DND-41 (cell line): ENCODE data around the gene KCTD21.

Source experiments
- ATAC-seq: fragments of 200-7000 bp; cut with Tn5 transposase; 3 replicates; pipeline ENCODE4 v1.9.1; 2021; ENCODE audit warnings: low read depth; ENCODE audit not compliant: insufficient read depth
- DNase-seq: peaks from one replicate; pipeline ENCODE4 v3.0.0-alpha.2; 2020
- H2AFZ ChIP-seq: 2 replicates; pipeline ENCODE4 v1.6.0; 2012; ENCODE audit warnings: low read depth, low read length
- H3K27ac ChIP-seq: 2 replicates; pipeline ENCODE4 v1.5.1; 2012; ENCODE audit warnings: low read length, inconsistent platforms
- H3K27me3 ChIP-seq: fragments of 200-600 bp; sonication (generic); 2 replicates; pipeline ENCODE4 v1.6.0; 2012; ENCODE audit warnings: low read length, mild to moderate bottlenecking, inconsistent platforms; ENCODE audit not compliant: insufficient read depth, poor library complexity
- H3K36me3 ChIP-seq: 2 replicates; pipeline ENCODE4 v1.5.1; 2012; ENCODE audit warnings: low read length, inconsistent platforms; ENCODE audit not compliant: insufficient read depth
- H3K4me1 ChIP-seq: 2 replicates; pipeline ENCODE4 v1.5.1; 2012; ENCODE audit warnings: mild to moderate bottlenecking, low read length; ENCODE audit not compliant: insufficient read depth
- H3K4me2 ChIP-seq: 2 replicates; pipeline ENCODE4 v1.6.0; 2012; ENCODE audit warnings: mild to moderate bottlenecking, moderate library complexity, low read length, inconsistent platforms; ENCODE audit not compliant: insufficient read depth
- H3K4me3 ChIP-seq, 2 experiments: fragments of 200-600 bp in 1 of 2; shearing (Covaris generic) in 1 of 2; 2 replicates each; pipeline ENCODE4 v1.5.1; 2012 to 2016; ENCODE audit warnings: inconsistent platforms in 2 of 2, low read length in 2 of 2, mild to moderate bottlenecking in 2 of 2, low read depth in 1 of 2, moderate library complexity in 1 of 2
- H3K79me2 ChIP-seq: 2 replicates; pipeline ENCODE4 v1.6.0; 2012; ENCODE audit warnings: low read length, inconsistent platforms; ENCODE audit not compliant: insufficient read depth
- H3K9ac ChIP-seq: 2 replicates; pipeline ENCODE4 v1.6.0; 2012; ENCODE audit warnings: low read depth, mild to moderate bottlenecking, inconsistent platforms, low read length, moderate library complexity
- H3K9me3 ChIP-seq: 2 replicates; pipeline ENCODE4 v1.5.1; 2012; ENCODE audit warnings: low read length, moderate library complexity, mild to moderate bottlenecking, inconsistent platforms; ENCODE audit not compliant: insufficient read depth, severe bottlenecking
- H4K20me1 ChIP-seq: 2 replicates; pipeline ENCODE4 v1.6.0; 2012; ENCODE audit warnings: low read length; ENCODE audit not compliant: insufficient read depth
- EZH2 ChIP-seq: IDR thresholded peaks from 3 replicates; pipeline ENCODE4 v1.6.1; 2012; ENCODE audit warnings: borderline replicate concordance, low read depth, mild to moderate bottlenecking, moderate library complexity, low read length, inconsistent platforms; ENCODE audit not compliant: severe bottlenecking
- TF ChIP-seq, protein P1 (sequence below): IDR thresholded peaks from 2 replicates; pipeline ENCODE4 v1.5.1; 2012; ENCODE audit warnings: borderline replicate concordance, low read length, moderate library complexity, mild to moderate bottlenecking; ENCODE audit not compliant: poor library complexity, severe bottlenecking; ENCODE audit errors: extremely low read depth

Gene KCTD21

DNA sequence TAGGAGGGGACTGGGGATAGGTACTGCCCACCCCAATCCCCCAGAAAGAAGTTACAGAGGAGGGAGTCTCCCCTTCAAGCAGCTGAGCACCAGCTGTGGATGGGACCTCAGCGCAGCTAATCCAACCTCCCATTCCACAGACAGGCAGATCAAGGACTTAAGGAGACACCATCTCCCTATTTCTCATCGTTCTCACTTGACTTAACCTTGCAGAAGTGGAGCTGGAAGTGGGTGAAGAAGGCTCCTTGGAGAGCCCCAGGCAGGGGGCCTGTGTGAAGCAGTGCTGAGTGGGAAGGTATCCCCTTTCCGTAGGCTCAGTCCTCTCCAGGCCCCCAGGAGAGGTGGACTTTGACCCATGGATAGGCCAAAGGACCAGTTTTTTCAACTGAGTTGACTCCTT lies 27.6 kb upstream of the KCTD21 start:
- Histone ChIP-seq H3K27ac (peak overlapping the region; percentile 44; the same call in 1 of the 2 replicates), H2AFZ (no peak overlapping the region), H3K4me2 (no peak overlapping the region), H3K79me2 (peaks cover 3% of the 10 kb centered on the region; the same call in 1 of the 2 replicates), H3K4me1 (peaks cover 20% of the 10 kb centered on the region), H4K20me1 (0 out of 2 replicates have a peak, but pooled peaks cover 4% of the 10 kb centered on the region), H3K4me3 (no peak overlapping the region), H3K36me3 (peaks cover 83% of the 10 kb centered on the region), H3K9me3 (no peaks in the 10 kb centered on the region), H3K27me3 (no peaks in the 10 kb centered on the region), H3K9ac (no peak overlapping the region)
- TF ChIP-seq, protein P1, sequence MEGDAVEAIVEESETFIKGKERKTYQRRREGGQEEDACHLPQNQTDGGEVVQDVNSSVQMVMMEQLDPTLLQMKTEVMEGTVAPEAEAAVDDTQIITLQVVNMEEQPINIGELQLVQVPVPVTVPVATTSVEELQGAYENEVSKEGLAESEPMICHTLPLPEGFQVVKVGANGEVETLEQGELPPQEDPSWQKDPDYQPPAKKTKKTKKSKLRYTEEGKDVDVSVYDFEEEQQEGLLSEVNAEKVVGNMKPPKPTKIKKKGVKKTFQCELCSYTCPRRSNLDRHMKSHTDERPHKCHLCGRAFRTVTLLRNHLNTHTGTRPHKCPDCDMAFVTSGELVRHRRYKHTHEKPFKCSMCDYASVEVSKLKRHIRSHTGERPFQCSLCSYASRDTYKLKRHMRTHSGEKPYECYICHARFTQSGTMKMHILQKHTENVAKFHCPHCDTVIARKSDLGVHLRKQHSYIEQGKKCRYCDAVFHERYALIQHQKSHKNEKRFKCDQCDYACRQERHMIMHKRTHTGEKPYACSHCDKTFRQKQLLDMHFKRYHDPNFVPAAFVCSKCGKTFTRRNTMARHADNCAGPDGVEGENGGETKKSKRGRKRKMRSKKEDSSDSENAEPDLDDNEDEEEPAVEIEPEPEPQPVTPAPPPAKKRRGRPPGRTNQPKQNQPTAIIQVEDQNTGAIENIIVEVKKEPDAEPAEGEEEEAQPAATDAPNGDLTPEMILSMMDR = no peak
- ATAC-seq = no peak
- no peak for DNase-seq

DNA sequence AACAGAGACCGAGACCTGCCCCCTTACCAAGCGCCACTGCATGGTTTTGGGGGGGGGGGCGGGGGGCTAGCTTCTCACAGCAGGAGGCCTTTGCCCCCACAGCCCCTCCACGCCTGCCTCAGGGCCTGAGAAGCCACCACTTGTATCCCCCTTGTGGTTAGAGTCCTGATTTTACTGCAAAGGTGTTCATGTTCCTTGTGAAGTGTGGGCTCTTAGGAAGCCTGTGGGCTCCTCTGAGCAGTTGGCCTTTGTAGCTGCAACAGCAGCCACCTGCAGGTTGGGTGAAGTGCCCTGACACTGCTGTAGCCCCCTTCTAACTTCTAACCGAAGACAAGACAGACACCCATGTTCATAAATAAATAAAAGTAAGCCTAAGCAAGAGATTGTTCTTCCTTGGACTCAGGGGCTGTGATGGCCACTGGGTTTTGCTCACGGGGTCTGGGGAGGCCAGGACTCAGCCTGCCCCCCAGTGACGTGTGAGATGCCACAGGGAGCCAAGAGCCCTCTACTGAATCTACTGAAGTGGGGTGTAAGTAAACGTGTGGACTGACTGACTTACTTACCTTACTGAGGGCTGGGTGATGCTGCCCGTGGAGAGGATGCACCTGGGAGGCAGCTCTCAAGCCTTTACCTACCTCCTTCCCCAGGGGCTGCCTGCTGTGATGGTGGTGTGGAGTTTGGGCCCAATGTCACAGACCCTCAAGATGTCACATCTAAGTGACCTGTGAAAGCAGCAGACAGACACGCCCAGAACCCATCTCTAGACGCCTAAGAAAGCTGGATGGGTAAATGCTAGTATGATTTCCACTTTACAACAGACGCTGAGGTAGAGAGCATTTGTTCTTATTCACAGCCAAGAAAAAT lies 26.1 kb upstream of the KCTD21 start:
- ATAC-seq (peak; percentile 61), DNase-seq (peak; percentile 55)
- peaks cover 20% of the 10 kb centered on the region for H3K4me1 ChIP-seq
- TF ChIP-seq, protein P1 = no peak
- TF ChIP-seq EZH2 = no peak
- no peak overlapping the region for H2AFZ ChIP-seq
- peaks cover 76% of the 10 kb centered on the region for H3K36me3 ChIP-seq
- H3K27me3 ChIP-seq = no peaks in the 10 kb centered on the region
- no peak overlapping the region for H3K4me2 ChIP-seq
- H4K20me1 ChIP-seq = 0 out of 2 replicates have a peak, but pooled peaks cover 4% of the 10 kb centered on the region
- no peaks in the 10 kb centered on the region for H3K9me3 ChIP-seq
- no peak overlapping the region for H3K4me3 ChIP-seq
- H3K79me2 ChIP-seq = peaks cover 3% of the 10 kb centered on the region; the same call in 1 of the 2 replicates
- H3K27ac ChIP-seq = peak overlapping the region; percentile 40; the same call in 1 of the 2 replicates
- no peak overlapping the region for H3K9ac ChIP-seq

DNA sequence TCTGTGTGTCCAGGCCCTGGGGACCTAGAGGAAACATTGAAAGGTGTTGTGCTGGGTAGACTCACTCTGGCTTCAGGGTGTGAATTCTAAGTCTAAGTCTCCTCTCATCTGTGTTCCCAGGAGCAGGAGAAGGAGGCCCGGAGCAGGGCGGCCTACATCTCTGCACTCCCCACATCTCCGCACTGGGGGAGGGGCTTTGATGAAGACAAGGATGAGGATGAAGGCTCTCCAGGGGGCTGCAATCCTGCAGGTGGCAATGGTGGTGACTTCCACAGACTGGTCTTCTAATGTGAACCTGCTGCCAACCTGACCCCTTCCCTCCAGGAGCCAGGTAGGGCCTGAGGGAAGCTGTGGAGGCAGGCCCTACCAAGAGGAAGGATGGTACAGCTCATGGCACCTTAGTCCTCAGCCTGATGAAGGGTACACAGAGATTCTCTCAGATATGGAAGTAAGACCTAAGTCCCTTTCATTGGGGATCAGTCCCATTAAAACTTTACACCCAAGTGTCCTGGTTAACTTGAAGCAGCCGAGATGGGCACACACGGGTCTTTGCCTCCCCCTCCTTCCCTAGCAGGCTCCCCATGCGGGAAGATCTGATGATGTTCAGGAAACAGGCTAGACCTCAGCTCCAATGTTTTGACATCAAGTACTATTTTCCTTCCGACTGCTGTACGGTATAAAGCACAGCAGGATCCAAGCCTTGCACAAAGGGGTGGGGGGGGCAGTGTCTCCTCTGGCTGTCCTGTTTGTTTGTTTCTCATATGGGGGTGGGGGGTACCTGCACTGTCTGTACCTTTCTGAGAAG lies 25.3 kb upstream of the KCTD21 start:
- TF ChIP-seq, protein P1 = no peak
- no peak for TF ChIP-seq EZH2
- H4K20me1 ChIP-seq = 0 out of 2 replicates have a peak, but pooled peaks cover 4% of the 10 kb centered on the region
- peaks cover 3% of the 10 kb centered on the region; the same call in 1 of the 2 replicates for H3K79me2 ChIP-seq
- H3K4me1 ChIP-seq = peaks cover 20% of the 10 kb centered on the region
- H3K27me3 ChIP-seq = no peaks in the 10 kb centered on the region
- H3K9ac ChIP-seq = no peak overlapping the region
- H3K27ac ChIP-seq = peak overlapping the region; percentile 36
- DNase-seq = no peak
- no peaks in the 10 kb centered on the region for H3K9me3 ChIP-seq
- peaks cover 70% of the 10 kb centered on the region for H3K36me3 ChIP-seq
- H2AFZ ChIP-seq = no peak overlapping the region
- ATAC-seq = no peak
- no peak overlapping the region for H3K4me3 ChIP-seq
- H3K4me2 ChIP-seq = no peak overlapping the region
